NCI-H187 (cell line): Measurements from ENCODE around the gene MEIOSIN.
"Not testable (repeated sequence)": the region's sequence is repeated elsewhere in the genome, so short reads cannot be mapped to it uniquely, and the experiment has no call there.

Experiments used
- DNase-seq, 2 experiments: peaks; one replicate each; lab custom pipeline; 2025; lab: John Stamatoyannopoulos, UW

Gene MEIOSIN

GRCh38 chr19:45733160-45733810 lies at the start of gene MEIOSIN:
Gene MEIOSIN, plus strand, starts transcription at chr19:45733439. Its CDS starts 1,938 bp downstream, at chr19:45735377.
- no peak for DNase-seq

- DNase-seq: not testable (repeated sequence)
Observed at GRCh38 chr19:45685045-45685444, 48.2 kb upstream of the MEIOSIN start.

- DNase-seq: no peak
Observed at GRCh38 chr19:45687599-45687998, 45.6 kb upstream of the MEIOSIN start.

GRCh38 chr19:45691516-45692186 lies 41.6 kb upstream of the MEIOSIN start, which contains the start of gene SNRPD2:
Gene SNRPD2, minus strand, starts transcription at chr19:45691953. Its CDS starts 65 bp downstream, at chr19:45691888.
- DNase-seq: peak; percentile 87 to 100

- peak; percentile 99 to 100 for DNase-seq
Observed at GRCh38 chr19:45692187-45693105, 40.8 kb upstream of the MEIOSIN start, which contains the start of gene QPCTL. Gene QPCTL, plus strand, starts transcription at chr19:45692666. Its CDS starts 38 bp downstream, at chr19:45692704.

- DNase-seq: peak; percentile 32 to 51
Observed at GRCh38 chr19:45693106-45693788, 40.0 kb upstream of the MEIOSIN start.

GRCh38 chr19:45701676-45702075 lies 31.6 kb upstream of the MEIOSIN start:
- DNase-seq: no peak

- no peak for DNase-seq
Observed at GRCh38 chr19:45705115-45705514, 28.1 kb upstream of the MEIOSIN start.

GRCh38 chr19:45705710-45706415 lies 27.4 kb upstream of the MEIOSIN start:
- DNase-seq: no peak

- DNase-seq: no peak
Observed at GRCh38 chr19:45710356-45711130, 22.7 kb upstream of the MEIOSIN start.

GRCh38 chr19:45711851-45712698 lies 21.2 kb upstream of the MEIOSIN start:
- DNase-seq: no peak

GRCh38 chr19:45712699-45713067 lies 20.6 kb upstream of the MEIOSIN start:
- DNase-seq: no peak

- DNase-seq: no peak
Observed at GRCh38 chr19:45713141-45713540, 20.1 kb upstream of the MEIOSIN start.

GRCh38 chr19:45715139-45715538 lies 18.1 kb upstream of the MEIOSIN start:
- DNase-seq: no peak

GRCh38 chr19:45716359-45717130 lies 16.7 kb upstream of the MEIOSIN start:
- DNase-seq: peak in 1 of 2 experiments; percentile 6

GRCh38 chr19:45717131-45717982 lies 15.9 kb upstream of the MEIOSIN start:
- DNase-seq: peak; percentile 98

GRCh38 chr19:45717983-45718650 lies 15.1 kb upstream of the MEIOSIN start:
- no peak for DNase-seq
